ENCODE measurements around the gene ZSWIM4.

ZSWIM4 gene

DNA sequence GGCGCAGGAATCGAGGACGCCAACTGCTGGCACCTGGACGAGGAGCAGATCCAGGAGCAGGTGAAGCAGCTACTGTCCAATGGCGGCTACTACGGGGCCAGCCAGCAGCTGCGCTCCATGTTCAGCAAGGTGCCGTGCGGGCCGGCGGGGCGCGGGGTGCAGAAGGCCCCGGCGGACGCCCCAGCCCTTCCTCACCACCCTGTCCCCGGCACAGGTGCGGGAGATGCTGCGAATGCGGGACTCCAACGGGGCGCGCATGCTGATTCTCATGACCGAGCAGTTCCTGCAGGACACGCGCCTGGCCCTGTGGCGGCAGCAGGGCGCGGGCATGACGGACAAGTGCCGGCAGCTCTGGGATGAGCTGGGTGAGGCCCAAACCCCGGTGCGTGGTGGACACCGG, 13.6 kb downstream of the ZSWIM4 start:
- in situ Hi-C loops (cut with HindIII; ENCODE audit: low sequenced_read_pairs) = no loop called here

- in situ Hi-C loops (cut with HindIII; ENCODE audit: low sequenced_read_pairs) = no loop called here
These were observed 17.3 kb downstream of the ZSWIM4 start for GRCh38 chr19:13812544-13812943.

GRCh38 chr19:13813147-13813546, 17.9 kb downstream of the ZSWIM4 start:
- in situ Hi-C loops (cut with HindIII; ENCODE audit: low sequenced_read_pairs) = no loop called here

- in situ Hi-C loops (cut with HindIII; ENCODE audit: low sequenced_read_pairs) = no loop called here
These were observed 19.3 kb downstream of the ZSWIM4 start for GRCh38 chr19:13814550-13814949.

GRCh38 chr19:13817018-13817614, 21.9 kb downstream of the ZSWIM4 start:
- in situ Hi-C loops (cut with HindIII; ENCODE audit: low sequenced_read_pairs) = no loop called here

DNA sequence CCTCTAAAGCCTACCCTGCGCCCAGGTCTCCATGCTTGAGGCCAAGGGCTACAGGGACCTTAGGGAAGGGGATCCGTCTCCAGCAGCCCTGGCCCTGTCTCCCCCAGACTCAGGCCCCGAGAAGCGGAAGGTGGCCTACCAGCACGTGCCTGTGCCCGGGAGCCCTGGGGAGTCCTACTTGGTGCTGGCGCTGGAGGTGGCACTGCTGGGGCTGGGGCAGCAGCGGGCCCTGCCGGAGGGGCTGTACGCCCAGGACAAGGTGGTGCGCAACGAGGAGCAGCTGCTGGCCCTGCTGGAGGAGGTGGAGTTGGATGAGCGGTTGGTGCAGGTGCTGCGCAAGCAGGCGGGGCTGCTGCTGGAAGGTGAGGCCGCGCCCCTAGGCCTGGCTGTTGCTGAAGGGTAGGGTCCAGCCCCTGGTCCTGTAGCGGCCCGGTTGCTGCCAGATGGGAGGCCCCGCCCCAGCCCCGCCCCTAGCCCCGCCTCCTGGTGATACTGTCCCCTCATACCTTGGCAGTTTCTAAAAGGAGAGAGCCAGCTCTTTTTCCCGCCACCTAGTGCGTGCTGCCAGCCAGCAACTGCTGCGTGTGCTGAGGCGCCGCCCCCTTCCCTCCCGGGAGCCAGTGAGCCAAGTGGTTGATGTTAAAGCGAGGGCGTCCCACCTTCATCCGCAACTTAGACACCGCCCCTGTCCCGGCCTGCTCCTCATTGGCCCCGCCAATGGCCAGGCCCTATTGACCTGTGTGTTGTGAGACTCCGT, 22.6 kb downstream of the ZSWIM4 start:
- in situ Hi-C loops (cut with HindIII; ENCODE audit: low sequenced_read_pairs) = no loop called here

DNA sequence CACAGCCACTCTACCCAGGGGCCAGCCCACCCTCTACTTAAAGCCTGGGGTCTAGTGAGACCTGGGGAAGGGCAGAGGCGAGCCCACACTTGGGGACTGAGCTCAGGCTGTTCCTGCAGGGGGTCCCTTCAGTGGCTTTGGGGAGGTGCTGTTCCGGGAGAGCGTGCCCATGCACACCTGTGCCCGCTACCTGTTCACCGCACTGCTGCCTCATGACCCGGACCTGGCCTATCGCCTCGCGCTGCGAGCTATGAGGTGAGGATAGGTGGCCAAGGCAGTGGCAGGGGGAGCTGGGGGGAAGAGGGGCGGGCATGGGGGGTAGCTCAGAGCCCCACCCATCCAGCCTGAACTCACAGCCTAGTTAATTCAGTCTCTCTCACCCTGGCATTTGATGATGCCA, 24.0 kb downstream of the ZSWIM4 start:
- in situ Hi-C loops (cut with HindIII; ENCODE audit: low sequenced_read_pairs) = no loop called here

- in situ Hi-C loops (cut with HindIII; ENCODE audit: low sequenced_read_pairs) = no loop called here
These were observed 26.0 kb downstream of the ZSWIM4 start for GRCh38 chr19:13821292-13821691.

- in situ Hi-C loops (cut with HindIII; ENCODE audit: low sequenced_read_pairs) = no loop called here
These were observed 28.0 kb downstream of the ZSWIM4 start for GRCh38 chr19:13823256-13823655.

DNA sequence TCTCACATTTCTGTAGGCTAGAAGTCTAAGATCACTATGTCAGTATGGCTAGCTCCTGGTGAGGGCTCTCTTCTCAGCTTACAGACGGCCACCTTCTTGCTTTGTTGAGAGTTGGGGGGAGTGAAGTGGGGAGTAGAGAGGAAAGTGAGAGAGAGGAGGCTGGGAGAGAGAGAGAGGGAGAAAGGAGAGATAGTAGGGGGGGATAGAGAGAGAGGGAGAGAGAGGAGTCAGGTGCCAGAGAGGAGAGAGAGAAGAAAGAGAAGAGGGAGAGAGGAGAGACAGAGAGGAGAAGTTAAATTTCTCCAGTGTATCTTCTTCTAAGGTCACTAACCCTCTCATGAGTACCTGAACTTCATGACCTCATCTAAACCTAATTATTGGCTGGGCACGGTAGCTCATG, 28.7 kb downstream of the ZSWIM4 start:
- in situ Hi-C loops (cut with HindIII; ENCODE audit: low sequenced_read_pairs) = no loop called here

DNA sequence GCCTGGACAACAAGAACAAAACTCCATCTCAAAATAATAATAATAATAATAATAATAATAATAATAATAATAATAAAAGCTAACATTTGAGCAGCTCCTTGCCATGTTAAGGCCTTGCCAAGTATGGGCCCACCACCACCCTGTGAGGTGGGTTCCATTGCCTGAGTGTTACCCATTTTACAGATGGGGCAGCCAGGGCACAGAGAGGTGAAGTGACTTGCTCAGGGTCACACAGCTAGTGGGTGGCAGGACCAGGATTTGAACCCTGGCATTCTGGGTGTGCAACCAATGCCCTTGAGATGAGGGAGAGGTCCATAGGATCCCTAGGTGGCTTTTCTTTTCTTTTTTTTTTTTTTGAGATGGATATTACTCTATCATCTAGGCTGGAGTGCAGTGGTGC, 29.5 kb downstream of the ZSWIM4 start:
- in situ Hi-C loops (cut with HindIII; ENCODE audit: low sequenced_read_pairs) = no loop called here

DNA sequence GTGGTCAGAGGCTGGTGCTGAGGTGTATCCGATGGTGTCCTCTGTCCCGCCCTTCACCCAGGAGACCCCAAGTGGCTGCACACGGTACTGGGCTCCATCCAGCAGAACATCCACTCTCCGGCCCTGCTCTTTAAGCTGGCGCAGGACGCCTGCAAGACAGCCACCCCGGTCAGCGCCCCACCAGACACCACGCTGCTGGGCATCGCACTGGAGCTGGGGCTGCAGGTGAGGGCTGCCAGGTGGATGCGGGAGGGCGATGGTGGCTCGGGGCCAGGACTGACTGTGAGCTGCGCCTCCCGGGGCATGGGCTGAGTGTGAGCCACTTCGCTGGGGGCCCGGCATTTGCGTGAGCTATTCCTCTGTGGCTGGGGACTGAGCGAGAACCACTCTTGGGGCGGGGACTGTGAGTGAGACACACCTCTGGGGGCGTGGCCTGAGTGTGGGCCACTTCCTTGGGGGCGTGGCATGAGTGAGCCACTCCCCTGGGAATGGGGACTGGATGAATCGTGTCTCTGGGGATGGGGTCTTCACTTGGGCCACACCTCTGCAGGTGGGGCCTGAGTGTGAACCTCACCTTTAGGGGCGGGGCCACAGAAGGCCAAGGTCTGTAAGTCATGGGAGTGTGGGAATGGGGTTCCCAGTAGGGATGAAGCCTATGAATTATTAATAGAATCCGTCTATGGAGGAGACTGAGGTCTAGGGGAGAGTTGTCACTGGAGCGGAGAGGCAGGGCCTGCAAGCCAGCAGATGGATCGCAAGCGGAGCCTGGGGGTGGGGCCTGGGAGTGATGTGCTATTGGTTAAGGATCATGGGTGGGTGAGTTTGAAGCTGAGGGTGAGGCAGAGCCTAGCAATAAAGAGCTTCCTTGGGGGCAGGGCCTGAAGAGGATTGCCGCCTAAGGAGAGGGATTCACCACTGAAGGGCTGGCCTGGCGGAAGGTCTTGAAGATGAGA, 30.5 kb downstream of the ZSWIM4 start:
- in situ Hi-C loops (cut with HindIII; ENCODE audit: low sequenced_read_pairs) = no loop called here

DNA sequence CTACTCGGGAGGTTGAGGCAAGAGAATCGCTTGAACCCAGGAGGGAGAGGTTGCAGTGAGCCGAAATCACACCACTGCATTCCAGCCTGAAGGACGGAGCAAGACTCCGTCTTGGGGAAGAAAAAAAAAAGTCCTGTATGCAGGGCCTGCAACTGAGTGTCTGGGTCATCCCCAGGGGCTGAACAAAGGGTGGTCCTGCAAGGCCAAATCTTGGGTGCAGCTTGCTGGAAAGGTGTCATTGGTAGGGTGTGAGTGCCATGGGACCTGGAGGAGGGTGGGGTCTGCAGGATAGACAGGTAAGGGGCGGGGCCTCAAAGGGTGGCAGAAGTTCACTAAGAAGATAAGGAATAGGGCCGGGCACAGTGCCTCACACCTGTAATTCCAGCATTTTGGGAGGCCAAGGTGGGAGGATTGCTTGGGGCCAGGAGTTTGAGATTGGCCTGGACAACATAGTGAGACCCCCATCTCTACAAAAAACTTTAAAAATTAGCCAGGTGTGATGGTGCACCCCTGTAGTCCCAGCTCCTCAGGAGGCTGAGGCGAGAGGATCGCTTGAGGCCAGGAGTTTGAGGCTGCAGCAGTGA, 31.5 kb downstream of the ZSWIM4 start:
- in situ Hi-C loops (cut with HindIII; ENCODE audit: low sequenced_read_pairs) = no loop called here

GRCh38 chr19:13827656-13828055, 32.4 kb downstream of the ZSWIM4 start:
- in situ Hi-C loops (cut with HindIII; ENCODE audit: low sequenced_read_pairs) = no loop called here

GRCh38 chr19:13830114-13830740, 35.0 kb downstream of the ZSWIM4 start:
- in situ Hi-C loops (cut with HindIII; ENCODE audit: low sequenced_read_pairs) = no loop called here

- in situ Hi-C loops (cut with HindIII; ENCODE audit: low sequenced_read_pairs) = no loop called here
These were observed 35.7 kb downstream of the ZSWIM4 start for GRCh38 chr19:13830741-13831536.

DNA sequence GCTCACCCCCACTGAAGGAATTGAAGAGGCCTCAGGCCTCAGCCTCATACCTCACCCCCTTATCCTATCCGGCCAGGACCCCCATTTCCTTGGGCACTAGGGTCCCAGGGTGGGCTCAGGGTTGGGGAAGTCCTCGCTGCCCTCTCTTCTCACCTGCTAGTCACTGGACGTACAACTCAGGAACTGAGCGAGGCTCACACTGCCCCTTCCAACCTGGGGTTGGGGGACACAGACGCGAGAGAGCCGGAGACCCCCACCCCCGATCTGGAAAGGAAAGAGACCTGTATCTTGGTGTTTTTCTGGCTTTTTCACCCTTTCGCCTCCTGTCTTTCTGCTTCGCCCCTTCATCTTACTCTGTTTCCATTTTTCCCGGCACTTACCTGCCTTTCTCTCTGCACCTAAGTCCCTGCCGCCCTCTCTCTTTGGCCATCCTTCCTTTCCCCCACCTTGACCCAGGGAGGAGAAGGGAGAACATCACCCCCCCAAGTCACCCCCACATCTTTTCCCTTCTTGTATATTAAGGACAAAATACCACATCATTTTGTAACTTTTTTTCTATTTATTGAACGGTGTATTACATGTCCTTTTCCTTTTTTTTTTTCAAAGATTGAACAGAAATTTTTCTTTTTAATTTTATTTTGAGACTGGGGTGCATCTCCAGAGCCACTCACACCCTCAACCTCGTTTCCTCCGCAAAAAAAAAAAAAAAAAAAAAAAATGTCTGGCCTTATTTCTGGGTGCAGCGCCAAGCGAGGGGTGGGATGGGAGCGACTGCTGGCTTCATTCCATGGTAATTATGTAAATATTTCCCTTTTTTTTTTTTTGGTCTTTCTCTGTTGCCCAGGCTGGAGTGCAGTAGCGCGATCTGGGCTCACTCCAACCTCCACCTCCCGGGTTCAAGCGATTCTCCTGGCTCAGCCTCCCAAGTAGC, 36.6 kb downstream of the ZSWIM4 start:
- in situ Hi-C loops (cut with HindIII; ENCODE audit: low sequenced_read_pairs) = no loop called here

DNA sequence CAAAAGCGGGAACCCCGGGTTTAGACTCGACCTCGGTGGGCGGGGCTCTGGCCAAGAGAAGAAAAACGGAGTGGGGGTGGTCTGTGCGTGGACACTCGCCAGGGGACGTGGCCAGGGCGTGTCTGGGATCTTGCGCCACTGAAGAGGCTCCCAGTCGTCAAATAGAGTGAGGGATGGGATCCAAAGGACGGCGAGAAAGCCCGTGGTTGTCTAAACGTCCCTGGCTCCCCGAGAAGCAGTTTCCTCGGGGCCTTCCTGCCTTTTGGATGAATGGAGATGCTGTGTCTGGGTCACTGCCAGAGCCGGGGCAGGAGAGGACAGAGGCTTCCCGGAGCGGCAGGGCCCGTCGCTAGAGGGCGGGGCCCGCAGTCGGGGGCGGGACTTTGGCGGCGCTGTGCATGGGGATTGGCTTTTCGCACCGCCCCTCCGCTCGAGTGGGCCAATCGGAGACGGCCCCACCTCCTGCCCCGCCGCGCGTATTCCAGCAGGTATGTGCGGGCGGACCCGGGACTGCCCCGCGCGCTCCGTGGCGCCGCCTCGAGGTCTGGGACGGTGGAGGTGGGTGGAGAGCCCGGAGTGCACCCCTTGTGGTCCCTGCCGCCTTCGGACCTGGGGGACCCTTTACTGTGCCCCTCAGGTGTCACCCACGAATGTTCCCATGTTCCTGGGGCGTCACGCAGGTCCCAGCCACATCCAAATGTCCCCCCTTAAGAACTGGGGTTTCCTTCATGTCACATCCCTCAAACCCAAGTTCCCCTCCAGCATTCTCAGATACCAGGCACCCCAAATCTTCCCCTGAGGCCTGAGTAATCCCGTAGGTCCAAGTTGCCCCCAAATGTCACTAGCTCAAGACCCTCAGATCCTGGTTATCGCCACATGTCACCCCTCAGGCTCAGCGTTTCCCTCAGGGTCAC, 38.3 kb downstream of the ZSWIM4 start:
- in situ Hi-C loops (cut with HindIII; ENCODE audit: low sequenced_read_pairs) = no loop called here
